Measurements from ENCODE around the gene ATP8A1. TPM values are rescaled to one million over a fixed set of nuclear protein-coding genes. Genes with fewer than 3 reads are reported as not detected.

The ATP8A1 gene
- total and polyA plus RNA-seq, 12 donors: 3.4 to 27.9 (median 17.5) TPM

GRCh38 chr4:42579903-42580302 lies 77.0 kb downstream of the ATP8A1 start:
- no peak overlapping the region for H3K27ac ChIP-seq
- TF ChIP-seq CTCF (IDR thresholded peaks at IDR 0.05): no peak
- WGBS, 2 donors: 90 to 92% methylated on average over 3 of the region's 3 CpGs
- intact Hi-C loops (cut with DNase I): loop anchor here in 1 of 10 donors (10.0 kb wide), 1 partner anchor 85 kb away; no protein-coding TSS in a partner anchor
- H3K27me3 ChIP-seq: no peaks in the 10 kb centered on the region
- H3K9me3 ChIP-seq: no peaks in the 10 kb centered on the region
- peaks cover 0 to 59% (median 5%) of the 10 kb centered on the region in 9 donors for H3K36me3 ChIP-seq
- H3K4me1 ChIP-seq: no peaks in the 10 kb centered on the region
- DNase-seq (no peak), ATAC-seq (no peak)
- no peak overlapping the region for H3K4me3 ChIP-seq

DNA sequence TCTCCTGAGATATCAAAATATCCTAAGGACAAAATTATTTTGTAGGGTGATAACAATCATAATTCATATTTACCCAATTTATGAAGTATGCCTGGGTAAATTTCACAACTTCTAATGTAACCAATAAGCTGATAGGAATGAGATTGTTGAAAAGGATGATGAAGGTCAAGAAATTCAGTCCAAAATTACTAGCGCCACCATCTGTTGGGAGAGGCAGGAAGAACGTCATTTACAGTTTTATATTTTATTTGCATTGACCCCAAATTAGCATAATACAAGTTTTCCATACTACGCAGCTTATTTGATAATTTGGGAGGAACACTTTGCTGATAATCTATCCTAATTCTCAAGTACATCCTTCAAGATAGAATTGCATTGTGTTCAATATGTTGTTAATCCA lies 78.7 kb downstream of the ATP8A1 start:
- intact Hi-C loops (cut with DNase I): loop anchor here in 1 of 10 donors (10.0 kb wide), 1 partner anchor 87 kb away; no protein-coding TSS in a partner anchor
- H3K4me3 ChIP-seq: no peak overlapping the region
- ATAC-seq (no peak), DNase-seq (no peak)
- H3K27me3 ChIP-seq: no peaks in the 10 kb centered on the region
- no peaks in the 10 kb centered on the region for H3K4me1 ChIP-seq
- no peak for TF ChIP-seq CTCF (IDR thresholded peaks at IDR 0.05)
- H3K36me3 ChIP-seq: peaks cover 0 to 49% (median 5%) of the 10 kb centered on the region in 9 donors
- H3K9me3 ChIP-seq: no peaks in the 10 kb centered on the region
- no peak overlapping the region for H3K27ac ChIP-seq
- 87 to 92% methylated on average over 3 of the region's 3 CpGs for whole genome bisulfite sequencing, 2 donors

DNA sequence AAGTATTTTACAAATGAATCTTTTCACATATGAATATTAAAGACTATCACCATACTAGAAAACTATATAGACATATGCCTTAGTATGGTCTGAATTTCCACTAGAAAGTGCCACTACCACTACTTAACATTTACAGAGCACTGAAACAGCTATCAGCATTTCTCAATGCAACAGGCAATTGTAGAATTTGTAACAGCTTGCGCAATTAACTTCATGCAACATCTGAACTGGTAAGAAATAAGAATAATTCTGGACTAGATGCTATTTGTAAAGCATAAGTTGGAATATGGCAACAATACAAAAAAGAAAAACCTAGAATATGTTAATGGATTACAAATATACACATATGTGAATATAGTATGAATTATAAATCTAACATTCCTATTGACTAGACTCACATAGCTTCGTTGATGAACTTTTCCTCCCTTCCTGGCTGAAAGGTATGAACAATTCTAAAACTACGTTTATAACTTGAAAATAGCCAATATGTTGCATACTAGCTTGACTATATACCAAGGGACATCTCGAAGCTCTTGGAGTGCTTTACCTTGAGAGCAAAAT lies 82.0 kb downstream of the ATP8A1 start:
- intact Hi-C loops (cut with DNase I): loop anchor here in 4 of 10 donors (5.0 to 10.0 kb wide), 3 partner anchors 82 to 177 kb away; partner anchors contain the start of gene ATP8A1 (in 2 of the 4)
- no peaks in the 10 kb centered on the region for H3K9me3 ChIP-seq
- ATAC-seq (no peak), DNase-seq (no peak)
- no peaks in the 10 kb centered on the region for H3K27me3 ChIP-seq
- no peak overlapping the region for H3K27ac ChIP-seq
- peaks cover 0 to 31% (median 5%) of the 10 kb centered on the region in 9 donors for H3K36me3 ChIP-seq
- TF ChIP-seq CTCF (IDR thresholded peaks at IDR 0.05): no peak
- H3K4me3 ChIP-seq: no peak overlapping the region
- H3K4me1 ChIP-seq: peaks cover 0 to 11% (median 1%) of the 10 kb centered on the region in 9 donors
- WGBS, 2 donors: 89 to 92% methylated on average over 4 of the region's 4 CpGs

GRCh38 chr4:42573249-42573648 lies 83.7 kb downstream of the ATP8A1 start:
- ATAC-seq: no peak
- H3K9me3 ChIP-seq: no peaks in the 10 kb centered on the region
- 83 to 90% methylated on average over 4 of the region's 4 CpGs for WGBS, 2 donors
- H3K36me3 ChIP-seq: peaks cover 0 to 22% (median 5%) of the 10 kb centered on the region in 9 donors
- no peak for TF ChIP-seq CTCF (IDR thresholded peaks at IDR 0.05)
- peaks cover 0 to 18% (median 7%) of the 10 kb centered on the region in 9 donors for H3K4me1 ChIP-seq
- intact Hi-C loops (cut with DNase I): loop anchor here in 5 of 10 donors (2.0 to 10.0 kb wide), 4 partner anchors 84 to 179 kb away; partner anchors contain the start of gene ATP8A1 (in 3 of the 5)
- no peak for DNase-seq
- H3K4me3 ChIP-seq: no peak overlapping the region
- H3K27me3 ChIP-seq: no peaks in the 10 kb centered on the region
- no peak overlapping the region for H3K27ac ChIP-seq
